Breast epithelium (tissue), 3 donors: ENCODE measurements around the gene CORO2B.

Experiments
- CTCF ChIP-seq, 3 donors: fragments of 450-650 bp; IDR thresholded peaks; one replicate each; pipeline ENCODE4 v1.5.1; 2016 to 2017; ENCODE audit warnings: antibody characterized with exemption in 3 of 3, mild to moderate bottlenecking in 3 of 3, moderate library complexity in 3 of 3
- POLR2A ChIP-seq: fragments of 450-650 bp; IDR thresholded peaks from one replicate; pipeline ENCODE4 v1.6.1; 2016; ENCODE audit warnings: antibody characterized with exemption, mild to moderate bottlenecking, moderate library complexity
- POLR2AphosphoS5 ChIP-seq, 3 donors: sonication (generic); formaldehyde crosslinking; IDR thresholded peaks; one replicate each; pipeline ENCODE4 v1.6.1; 2017; ENCODE audit warnings: antibody characterized with exemption in 3 of 3

GRCh38 chr15:68592544-68592943, 13.8 kb downstream of the CORO2B start:
- TF ChIP-seq CTCF (IDR thresholded peaks at IDR 0.05) (no peak), POLR2AphosphoS5 (IDR thresholded peaks at IDR 0.05) (no peak), POLR2A (no peak)
